GM20000 (cell line): ENCODE measurements around the gene SIRT7.

Experiments used
- DNase-seq: peaks from one replicate; pipeline ENCODE4 v3.0.0; 2012; ENCODE audit warnings: low spot score
- TF ChIP-seq, protein P1 (sequence below): IDR thresholded peaks from 2 replicates; pipeline ENCODE4 v1.5.1; 2012; ENCODE audit warnings: mild to moderate bottlenecking, control low read depth; ENCODE audit errors: extremely low read depth, missing control alignments

Gene SIRT7

DNA sequence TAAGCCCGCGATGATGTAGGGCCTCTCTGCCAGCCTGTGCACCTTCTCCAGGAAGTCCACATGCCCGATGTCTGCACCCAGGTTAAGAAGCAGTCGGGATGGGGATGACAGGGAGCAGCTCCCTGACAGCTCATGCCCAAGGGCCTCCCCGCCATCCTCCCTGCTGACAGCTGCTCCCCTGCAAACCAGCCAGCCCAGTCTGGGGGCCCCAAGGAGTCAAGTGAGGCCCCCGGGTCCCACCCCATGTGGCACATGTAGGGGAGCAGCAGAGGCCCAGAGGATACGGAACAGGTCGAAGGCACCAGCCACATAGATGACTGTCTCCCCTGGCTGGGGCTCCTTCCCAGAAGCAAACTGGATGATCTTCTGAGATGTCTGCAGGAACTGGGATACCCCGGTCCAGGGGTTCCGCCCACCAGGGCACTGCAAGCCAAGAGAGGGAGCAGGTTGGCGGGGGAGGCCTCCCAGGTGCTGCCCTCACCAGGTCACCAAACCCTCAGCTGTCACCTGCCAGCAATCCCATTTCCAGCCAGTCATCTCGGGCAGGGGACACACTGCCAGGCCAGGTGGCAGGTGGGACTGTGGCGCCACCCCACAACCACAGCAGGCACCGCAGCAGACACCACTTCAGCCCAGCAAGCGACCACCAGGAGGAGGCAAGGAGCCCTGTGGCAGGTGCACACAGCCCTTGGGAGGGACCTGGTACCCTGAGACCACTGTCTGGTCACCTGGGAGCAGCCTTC is 11.3 kb downstream of the SIRT7 start:
- DNase-seq = no peak

DNA sequence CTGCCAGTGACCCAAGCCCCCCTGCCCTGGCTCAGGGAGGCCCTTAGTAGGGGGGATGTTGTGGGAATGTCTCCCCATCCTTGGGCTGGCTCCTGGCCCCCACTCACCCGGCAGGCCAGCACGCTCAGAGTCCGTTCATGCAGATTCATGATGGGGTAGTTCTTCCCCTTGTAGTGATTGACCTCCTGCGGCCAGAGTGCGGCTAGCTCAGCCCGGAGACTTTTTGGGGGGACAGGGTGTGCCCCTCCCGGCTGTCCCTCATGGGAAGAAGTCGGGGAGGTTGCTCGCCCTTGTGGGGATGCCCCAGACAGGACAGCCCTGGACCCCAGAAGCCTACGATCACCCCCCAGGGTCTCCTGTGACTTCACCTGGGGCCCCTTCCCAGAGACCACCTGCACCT is 12.0 kb downstream of the SIRT7 start:
- no peak for DNase-seq
- TF ChIP-seq, protein P1, sequence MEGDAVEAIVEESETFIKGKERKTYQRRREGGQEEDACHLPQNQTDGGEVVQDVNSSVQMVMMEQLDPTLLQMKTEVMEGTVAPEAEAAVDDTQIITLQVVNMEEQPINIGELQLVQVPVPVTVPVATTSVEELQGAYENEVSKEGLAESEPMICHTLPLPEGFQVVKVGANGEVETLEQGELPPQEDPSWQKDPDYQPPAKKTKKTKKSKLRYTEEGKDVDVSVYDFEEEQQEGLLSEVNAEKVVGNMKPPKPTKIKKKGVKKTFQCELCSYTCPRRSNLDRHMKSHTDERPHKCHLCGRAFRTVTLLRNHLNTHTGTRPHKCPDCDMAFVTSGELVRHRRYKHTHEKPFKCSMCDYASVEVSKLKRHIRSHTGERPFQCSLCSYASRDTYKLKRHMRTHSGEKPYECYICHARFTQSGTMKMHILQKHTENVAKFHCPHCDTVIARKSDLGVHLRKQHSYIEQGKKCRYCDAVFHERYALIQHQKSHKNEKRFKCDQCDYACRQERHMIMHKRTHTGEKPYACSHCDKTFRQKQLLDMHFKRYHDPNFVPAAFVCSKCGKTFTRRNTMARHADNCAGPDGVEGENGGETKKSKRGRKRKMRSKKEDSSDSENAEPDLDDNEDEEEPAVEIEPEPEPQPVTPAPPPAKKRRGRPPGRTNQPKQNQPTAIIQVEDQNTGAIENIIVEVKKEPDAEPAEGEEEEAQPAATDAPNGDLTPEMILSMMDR = no peak

More for the DNA sequence above, 11.3 kb downstream of the SIRT7 start:
- TF ChIP-seq, protein P1 = no peak

DNA sequence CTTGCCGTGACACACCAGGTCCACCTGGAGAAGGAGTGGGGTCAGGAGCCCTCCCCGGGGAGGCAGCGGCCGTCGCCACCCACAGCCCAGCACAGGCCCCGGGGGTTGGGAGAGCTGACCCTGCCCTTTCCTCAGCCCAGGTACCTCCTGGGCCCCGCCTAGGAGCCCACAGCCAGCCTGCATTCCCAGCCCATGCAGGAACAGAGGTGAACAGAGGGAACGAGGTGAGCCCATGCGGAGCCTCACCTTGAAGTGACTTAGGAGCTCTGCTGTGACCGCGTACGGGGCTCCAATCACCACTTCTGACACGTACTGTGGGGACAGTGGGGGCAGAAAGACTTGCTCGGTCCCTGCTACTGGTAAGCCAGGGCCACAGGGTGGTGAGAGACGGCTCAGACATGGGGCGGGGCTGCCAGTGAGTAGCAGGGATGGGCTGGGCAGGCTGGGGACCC is 12.5 kb downstream of the SIRT7 start:
- TF ChIP-seq, protein P1 = no peak
- no peak for DNase-seq

DNA sequence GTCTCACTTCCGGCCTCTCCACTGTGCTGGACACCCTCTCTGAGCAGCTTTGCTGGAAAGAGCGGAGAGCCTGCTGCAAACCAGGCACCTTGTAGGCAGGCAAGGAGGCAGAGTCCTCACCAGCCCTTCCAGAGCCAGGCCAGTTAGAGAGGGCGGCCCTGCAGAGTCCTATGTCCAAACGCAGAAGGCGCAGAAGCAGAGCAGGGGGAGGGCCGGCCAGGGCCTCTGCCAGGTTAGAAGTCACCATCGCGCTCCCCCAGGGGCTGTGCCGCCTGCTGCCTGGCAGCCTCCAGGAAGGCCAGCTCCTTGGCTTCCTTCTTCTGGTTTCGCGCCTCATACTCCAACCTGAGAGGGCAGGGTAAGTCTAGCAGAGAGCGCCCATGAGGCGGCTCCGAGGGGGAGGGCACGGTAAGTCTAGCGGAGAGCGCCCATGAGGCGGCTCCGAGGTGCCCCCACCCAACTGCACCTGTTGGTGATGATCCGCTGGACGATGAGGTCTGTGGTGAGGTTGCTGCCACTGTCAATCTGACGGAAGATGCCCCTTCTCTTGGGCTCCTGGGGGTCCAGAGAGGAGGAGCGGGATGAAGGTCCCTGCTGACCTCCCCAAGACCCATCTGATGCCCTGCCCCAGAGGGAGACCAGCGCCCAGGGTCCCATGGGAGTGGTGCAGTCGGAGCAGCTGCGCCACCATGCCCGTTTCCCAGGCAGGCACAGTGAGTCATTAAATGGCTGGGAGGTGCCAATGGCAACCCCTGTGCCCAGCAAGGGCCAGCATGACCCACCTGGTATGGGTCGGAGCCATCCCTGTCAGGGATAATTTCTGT is 13.2 kb downstream of the SIRT7 start:
- TF ChIP-seq, protein P1 = no peak
- no peak for DNase-seq

DNA sequence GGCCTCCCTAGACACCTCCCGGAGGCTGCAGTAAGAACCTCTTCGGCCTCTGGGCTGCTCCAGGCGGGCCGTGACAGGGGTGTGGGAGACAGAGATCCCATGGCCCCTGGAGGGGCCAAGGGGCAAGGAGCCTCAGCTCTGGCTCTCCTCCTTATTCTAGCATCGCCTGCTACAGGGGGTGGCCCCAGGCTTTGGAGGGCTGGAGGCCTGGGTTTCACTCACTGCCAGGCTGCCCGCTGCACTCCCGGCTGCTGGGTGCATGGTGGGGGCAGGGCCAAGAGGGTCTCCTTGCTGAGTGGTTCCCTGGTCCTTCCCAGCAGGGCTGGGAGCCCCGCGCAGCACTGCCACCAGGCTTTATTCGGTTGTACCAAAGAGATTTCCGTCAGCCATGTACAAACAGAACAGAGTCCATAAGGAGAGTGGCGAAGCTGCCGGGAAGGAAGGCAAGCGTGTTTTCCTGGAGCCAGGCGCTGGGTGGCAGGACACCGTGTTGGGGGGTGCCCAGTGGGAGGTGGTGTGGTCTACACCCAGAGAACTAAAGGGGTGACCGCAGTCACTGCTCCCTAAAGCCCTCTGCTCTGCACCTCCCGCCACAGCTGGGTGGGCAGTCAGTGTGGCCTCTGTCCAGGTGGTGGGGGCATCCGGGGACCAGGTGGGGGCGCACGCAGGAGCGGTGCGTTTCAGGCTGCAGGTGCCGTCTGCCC is 13.9 kb downstream of the SIRT7 start:
- no peak for DNase-seq
- TF ChIP-seq, protein P1 = no peak

DNA sequence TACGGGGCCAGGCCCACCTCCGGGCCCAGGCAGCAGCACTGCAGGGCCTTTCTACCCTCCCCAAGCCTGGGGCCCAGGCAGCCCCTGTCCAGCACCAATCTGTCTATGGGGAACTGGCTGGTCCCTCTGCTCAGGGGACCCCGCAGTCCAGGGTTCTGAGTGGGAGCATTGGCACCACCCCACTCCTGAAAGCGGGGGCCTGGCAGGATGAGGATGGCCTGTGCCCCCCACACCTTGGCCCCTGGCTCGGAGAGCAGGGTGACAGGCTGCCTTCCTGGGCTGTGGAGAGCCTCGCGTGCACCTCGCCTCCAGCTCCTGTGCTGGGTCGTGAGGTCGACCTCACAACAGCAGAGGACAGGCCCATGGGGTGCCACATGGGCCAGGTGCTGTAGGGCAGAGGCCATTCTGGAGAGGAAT is 14.6 kb downstream of the SIRT7 start:
- DNase-seq = no peak
- TF ChIP-seq, protein P1 = no peak
